Measurements from ENCODE around the gene MAPKAP1. TPM values are rescaled to one million over a fixed set of nuclear protein-coding genes. Genes with fewer than 3 reads are reported as not detected.
"Not testable (repeated sequence)": the region's sequence is repeated elsewhere in the genome, so short reads cannot be mapped to it uniquely, and the experiment has no call there.

The MAPKAP1 gene
- total and polyA plus RNA-seq, 8 donors = 32.7 to 212 (median 78.2) TPM

DNA sequence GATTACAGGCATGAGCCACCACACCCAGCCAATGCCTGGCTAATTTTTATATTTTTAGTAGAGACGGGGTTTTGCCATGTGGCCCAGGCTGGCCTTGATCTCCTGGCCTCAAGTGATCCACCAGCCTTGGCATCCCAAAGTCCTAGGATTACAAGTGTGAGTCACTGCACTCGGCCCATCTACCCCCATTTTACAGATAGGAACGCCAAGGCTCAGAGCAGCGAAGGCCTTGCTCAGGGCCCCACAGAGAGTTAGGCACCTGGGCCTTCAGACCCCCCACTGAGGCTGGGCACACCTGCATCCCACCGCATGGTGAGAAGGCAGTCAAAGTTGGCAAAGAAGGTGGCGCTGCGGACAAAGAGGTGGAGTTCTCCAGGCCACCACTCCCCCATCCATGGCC lies 302.3 kb downstream of the MAPKAP1 start:
- no peak overlapping the region for H3K4me3 ChIP-seq
- 87 to 96% (median 92%) methylated on average over 7 of the region's 7 CpGs for WGBS, 5 donors
- no peak overlapping the region for H3K27ac ChIP-seq
- H3K4me1 ChIP-seq = peaks cover 11 to 16% (median 13%) of the 10 kb centered on the region in 4 donors
- intact Hi-C loops (cut with DNase I; ENCODE audit: low total_unique reads) = loop anchor here (5.0 kb wide), 1 partner anchor 823 kb away; no protein-coding TSS in a partner anchor
- TF ChIP-seq POLR2A (IDR thresholded peaks at IDR 0.05) = no peak
- TF ChIP-seq POLR2AphosphoS5 (IDR thresholded peaks at IDR 0.05) = no peak
- TF ChIP-seq EP300 (IDR thresholded peaks at IDR 0.05) = no peak
- TF ChIP-seq, protein P1, sequence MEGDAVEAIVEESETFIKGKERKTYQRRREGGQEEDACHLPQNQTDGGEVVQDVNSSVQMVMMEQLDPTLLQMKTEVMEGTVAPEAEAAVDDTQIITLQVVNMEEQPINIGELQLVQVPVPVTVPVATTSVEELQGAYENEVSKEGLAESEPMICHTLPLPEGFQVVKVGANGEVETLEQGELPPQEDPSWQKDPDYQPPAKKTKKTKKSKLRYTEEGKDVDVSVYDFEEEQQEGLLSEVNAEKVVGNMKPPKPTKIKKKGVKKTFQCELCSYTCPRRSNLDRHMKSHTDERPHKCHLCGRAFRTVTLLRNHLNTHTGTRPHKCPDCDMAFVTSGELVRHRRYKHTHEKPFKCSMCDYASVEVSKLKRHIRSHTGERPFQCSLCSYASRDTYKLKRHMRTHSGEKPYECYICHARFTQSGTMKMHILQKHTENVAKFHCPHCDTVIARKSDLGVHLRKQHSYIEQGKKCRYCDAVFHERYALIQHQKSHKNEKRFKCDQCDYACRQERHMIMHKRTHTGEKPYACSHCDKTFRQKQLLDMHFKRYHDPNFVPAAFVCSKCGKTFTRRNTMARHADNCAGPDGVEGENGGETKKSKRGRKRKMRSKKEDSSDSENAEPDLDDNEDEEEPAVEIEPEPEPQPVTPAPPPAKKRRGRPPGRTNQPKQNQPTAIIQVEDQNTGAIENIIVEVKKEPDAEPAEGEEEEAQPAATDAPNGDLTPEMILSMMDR (IDR thresholded peaks at IDR 0.05) = no peak
- no peaks in the 10 kb centered on the region for H3K9me3 ChIP-seq
- no peaks in the 10 kb centered on the region for H3K36me3 ChIP-seq
- peaks cover 0 to 25% (median 23%) of the 10 kb centered on the region in 3 donors for H3K27me3 ChIP-seq
- DNase-seq = no peak

DNA sequence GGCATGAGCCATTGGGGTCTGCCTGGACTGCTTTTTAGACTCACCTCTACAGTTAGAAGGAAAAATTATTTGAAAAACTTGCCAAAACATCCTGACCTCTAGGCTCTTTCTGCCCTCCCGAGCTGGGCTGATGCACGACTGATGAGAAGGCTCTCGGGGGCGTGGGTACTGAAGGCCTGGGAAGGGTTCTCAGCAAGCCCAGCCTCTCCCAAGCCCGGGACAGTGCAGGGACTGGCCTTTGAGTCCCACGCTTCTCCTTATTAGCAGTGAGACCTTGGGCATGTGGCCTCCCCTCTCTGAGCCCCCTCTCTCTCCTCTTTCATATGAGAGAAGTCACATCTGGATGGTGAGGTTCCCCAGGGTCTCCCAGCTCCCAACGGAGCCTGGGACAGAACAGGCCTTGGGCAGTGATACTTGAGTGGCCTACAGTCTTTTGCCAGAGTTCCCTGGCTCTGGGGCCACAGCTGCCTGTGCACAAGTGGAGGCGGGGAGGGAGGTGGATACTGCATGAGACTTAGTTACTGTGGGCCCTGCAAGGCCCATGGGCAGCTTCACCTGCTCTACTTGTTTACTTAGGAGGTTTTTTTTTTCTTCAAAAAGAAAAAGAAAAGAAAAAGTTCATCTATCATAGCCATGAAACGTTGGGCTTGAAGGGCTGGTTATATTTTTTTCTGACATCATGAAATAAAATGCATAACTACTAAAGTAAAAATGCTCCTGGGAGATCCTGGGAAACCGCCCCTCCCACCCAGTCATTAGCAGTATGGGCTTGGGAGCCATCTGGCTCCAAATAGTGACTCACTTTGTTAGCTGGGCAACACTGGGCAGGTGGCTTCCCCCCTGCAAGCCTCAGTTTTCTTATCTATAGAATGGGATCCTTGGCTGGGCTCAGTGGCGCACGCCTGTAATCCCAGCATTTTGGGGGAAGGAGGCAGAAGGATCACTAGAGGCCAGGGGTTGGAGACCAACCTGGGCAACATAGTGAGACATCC lies 306.0 kb downstream of the MAPKAP1 start:
- intact Hi-C loops (cut with DNase I; ENCODE audit: low total_unique reads) = no loop called here
- WGBS, 5 donors = 72 to 90% (median 83%) methylated on average over 11 to 12 of the region's 12 CpGs
- Histone ChIP-seq H3K9me3 (no peaks in the 10 kb centered on the region), H3K36me3 (no peaks in the 10 kb centered on the region), H3K27me3 (no peaks in the 10 kb centered on the region), H3K4me3 (no peak overlapping the region), H3K4me1 (no peaks in the 10 kb centered on the region), H3K27ac (no peak overlapping the region)
- no peak for DNase-seq
- no peak for TF ChIP-seq EP300 (IDR thresholded peaks at IDR 0.05)
- no peak for TF ChIP-seq POLR2AphosphoS5 (IDR thresholded peaks at IDR 0.05)
- no peak for TF ChIP-seq POLR2A (IDR thresholded peaks at IDR 0.05)
- TF ChIP-seq, protein P1 (IDR thresholded peaks at IDR 0.05) = no peak

DNA sequence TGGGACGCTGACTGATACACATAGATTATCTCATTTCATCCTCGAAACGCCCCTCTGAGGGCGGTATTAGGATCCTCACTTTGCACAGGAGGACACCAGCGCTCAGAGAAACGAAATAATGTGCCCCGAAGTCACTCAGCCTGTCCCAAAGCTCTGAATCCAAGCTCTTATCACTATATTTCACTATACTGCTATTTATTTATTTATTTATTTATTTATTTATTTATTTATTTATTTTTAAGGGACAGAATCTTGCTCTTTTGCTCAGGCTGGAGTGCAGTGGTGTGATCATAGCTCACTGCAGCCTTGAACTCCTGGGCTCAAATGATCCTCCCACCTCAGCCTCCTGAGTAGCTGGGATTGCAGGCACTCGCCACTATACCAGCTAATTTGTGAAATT lies 306.8 kb downstream of the MAPKAP1 start:
- H3K4me3 ChIP-seq; H3K27ac ChIP-seq; H3K27me3 ChIP-seq; intact Hi-C loops (cut with DNase I; ENCODE audit: low total_unique reads); H3K4me1 ChIP-seq; H3K36me3 ChIP-seq; H3K9me3 ChIP-seq; DNase-seq: not testable (repeated sequence)
- WGBS, 5 donors = 87 to 96% (median 90%) methylated on average over 8 of the region's 8 CpGs

DNA sequence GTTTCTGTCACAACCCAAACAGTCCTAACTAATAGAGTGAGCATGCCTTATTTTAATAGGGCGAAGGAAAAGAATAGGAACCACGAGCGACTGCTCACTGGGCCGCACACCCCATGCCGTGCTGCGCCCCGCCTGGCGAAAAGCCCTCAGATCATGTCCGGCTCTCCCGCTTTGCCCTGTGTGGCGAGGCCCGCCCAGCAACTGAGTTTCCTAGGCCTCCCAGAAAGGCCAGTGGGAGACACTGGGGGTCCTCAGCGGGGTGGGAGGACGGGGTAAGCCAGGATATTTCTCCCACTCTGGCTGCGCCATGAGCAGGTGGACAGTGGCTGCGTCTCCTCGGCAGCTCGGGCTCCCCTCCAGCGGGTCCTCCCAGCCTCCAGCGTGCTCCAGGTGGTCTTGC lies 307.3 kb downstream of the MAPKAP1 start:
- no peak overlapping the region for H3K27ac ChIP-seq
- intact Hi-C loops (cut with DNase I; ENCODE audit: low total_unique reads) = no loop called here
- H3K36me3 ChIP-seq = no peaks in the 10 kb centered on the region
- H3K27me3 ChIP-seq = no peaks in the 10 kb centered on the region
- no peaks in the 10 kb centered on the region for H3K4me1 ChIP-seq
- WGBS, 5 donors = 92 to 94% (median 93%) methylated on average over 19 to 20 of the region's 20 CpGs
- TF ChIP-seq, protein P1 (IDR thresholded peaks at IDR 0.05) = no peak
- TF ChIP-seq EP300 (IDR thresholded peaks at IDR 0.05) (no peak), POLR2A (IDR thresholded peaks at IDR 0.05) (no peak), POLR2AphosphoS5 (IDR thresholded peaks at IDR 0.05) (no peak)
- DNase-seq = no peak
- no peak overlapping the region for H3K4me3 ChIP-seq
- H3K9me3 ChIP-seq = no peaks in the 10 kb centered on the region

DNA sequence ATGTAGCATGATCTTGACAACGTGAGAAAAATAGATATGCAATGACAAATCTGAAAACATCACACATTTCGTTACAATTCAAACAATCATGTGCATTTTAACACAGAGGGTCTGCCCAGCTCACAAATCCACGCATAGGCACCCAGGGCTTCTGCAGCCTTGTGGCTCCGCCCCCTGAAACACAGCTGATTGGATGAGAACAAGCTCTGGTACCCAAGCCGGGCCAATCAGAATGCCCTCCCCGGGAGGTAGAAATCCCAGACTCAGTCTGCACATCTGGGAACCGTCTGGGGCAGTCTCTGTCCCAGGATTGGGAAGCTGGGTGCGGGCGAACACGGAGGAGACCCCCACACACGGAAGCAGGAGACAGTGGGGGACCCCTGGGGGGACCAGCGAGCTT lies 307.8 kb downstream of the MAPKAP1 start:
- no peaks in the 10 kb centered on the region for H3K4me1 ChIP-seq
- H3K36me3 ChIP-seq = no peaks in the 10 kb centered on the region
- no peaks in the 10 kb centered on the region for H3K27me3 ChIP-seq
- no peak for TF ChIP-seq POLR2AphosphoS5 (IDR thresholded peaks at IDR 0.05)
- TF ChIP-seq, protein P1 (IDR thresholded peaks at IDR 0.05) = no peak
- no peak for TF ChIP-seq EP300 (IDR thresholded peaks at IDR 0.05)
- TF ChIP-seq POLR2A (IDR thresholded peaks at IDR 0.05) = no peak
- no peak overlapping the region for H3K27ac ChIP-seq
- no peak overlapping the region for H3K4me3 ChIP-seq
- no peaks in the 10 kb centered on the region for H3K9me3 ChIP-seq
- intact Hi-C loops (cut with DNase I; ENCODE audit: low total_unique reads) = no loop called here
- WGBS, 5 donors = 89 to 95% (median 94%) methylated on average over 12 of the region's 12 CpGs
- DNase-seq = no peak

Measured in stomach (tissue), 9 donors.